DMS 273 (cell line): ENCODE data around the gene PNPLA1.

Experiments
- DNase-seq: peaks from one replicate; lab custom pipeline; 2025; ENCODE audit not compliant: unreplicated experiment; lab: John Stamatoyannopoulos, UW

The PNPLA1 gene

DNA sequence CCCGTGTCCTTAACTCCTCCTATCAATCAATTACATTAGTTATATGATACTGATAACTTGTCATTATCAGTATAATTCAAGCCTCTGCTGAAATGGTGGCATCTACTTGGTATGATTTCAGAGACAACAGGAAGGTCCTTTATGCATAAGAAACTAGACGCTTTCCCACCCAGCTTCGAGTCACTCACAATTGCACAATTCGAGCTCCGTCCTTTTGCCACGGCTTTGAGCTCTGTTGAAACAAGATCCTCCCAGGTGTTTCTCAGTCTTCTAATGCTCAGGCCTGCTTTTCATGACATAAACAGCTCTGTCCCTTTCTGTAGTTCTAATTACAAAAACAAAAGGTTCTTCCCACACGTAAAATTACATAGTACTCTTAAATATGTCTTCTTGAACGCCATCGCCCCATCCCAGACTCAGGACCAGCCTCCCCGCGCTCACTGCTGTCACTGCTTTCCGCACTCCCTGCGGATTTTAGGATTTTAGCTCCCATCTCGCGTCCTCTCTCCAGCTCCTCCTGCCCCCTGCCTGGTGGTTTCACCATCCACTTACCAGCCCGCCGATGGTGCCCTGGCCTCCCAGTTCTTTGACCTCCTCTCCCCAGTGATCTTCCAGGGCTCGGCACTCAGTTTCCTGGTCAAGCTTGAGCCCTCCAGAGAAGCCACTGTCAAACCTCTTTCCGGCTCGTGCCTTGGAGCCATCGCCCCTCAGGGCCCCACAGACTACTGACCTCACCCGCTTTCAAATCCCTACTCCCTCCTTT, 23.2 kb upstream of the PNPLA1 start:
- no peak for DNase-seq

DNA sequence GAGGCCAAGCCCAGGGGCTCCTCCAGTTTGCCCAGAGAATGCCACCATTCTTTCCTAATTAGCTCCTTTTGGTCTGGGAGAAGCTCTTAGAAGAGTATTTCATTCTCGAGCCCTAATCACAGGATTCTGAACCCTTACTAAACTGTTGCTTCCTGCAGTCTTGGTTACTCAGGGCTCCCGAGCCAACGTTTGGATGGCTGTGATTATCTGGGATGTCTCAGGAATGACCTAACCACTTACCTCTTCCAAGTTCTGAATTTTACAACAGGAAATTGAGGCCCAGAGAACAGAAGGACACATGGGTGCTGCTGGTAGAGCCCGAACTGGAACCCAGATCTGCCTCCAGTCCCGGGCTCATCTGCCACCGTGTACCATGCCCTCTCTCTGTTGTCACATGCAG, 22.2 kb upstream of the PNPLA1 start:
- no peak for DNase-seq

DNA sequence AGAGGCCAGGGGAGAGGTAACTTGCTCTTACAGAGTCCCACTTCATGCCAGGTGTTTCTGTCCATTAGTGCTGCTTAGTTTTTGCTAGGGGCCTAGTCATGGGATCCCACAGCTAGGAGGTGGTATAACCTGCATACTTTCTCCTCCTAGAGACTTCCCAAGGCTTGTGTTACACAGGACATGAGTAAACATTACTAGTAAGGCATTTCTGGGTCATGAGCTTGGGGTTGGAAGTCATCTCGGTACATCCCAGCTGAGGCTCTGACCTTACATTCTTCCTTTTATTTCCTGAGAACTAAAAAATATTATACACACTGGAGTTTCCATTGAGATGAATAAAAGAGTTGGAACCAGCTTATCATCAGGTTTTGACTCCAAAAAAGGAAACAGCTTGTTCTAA, 20.9 kb upstream of the PNPLA1 start:
- DNase-seq: no peak

DNA sequence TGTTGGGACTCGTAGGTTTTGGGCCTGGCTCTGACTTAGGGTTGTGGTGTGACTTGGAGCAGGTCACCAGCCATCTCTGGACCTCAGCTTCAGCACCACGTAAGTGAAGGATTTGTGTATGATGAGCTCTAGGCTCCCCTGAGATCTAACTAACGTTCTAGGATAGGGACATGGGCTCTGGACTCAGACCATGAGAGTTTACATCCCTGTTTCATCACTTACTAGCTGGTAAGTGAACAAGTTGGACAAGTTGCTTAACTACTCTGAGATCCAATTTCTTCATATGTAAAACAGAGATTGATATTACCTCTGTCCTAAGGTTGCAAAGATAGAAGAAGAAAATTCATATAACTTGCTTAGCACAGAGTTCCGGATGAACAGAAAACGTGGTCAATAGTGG, 20.3 kb upstream of the PNPLA1 start:
- DNase-seq: no peak

DNA sequence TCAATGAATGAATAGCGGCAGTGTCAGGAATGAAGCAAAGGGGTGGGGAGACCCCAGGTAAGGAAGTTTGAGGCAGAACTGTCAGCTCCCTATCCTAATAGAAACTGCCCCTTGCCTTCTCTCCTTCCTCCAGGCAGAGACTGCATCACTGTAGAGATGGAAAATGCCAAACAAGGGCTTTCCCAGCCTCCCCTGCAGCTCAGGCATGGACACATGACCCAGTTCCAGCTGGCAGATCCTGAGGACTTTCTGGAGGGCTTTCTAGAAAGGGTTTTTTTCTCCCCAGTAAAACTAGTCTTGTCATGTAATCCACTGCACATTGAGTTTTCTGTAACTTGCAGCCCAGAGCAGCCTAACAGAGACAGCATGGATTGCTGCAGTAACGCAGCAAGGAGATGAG, 17.9 kb upstream of the PNPLA1 start:
- DNase-seq: no peak

DNA sequence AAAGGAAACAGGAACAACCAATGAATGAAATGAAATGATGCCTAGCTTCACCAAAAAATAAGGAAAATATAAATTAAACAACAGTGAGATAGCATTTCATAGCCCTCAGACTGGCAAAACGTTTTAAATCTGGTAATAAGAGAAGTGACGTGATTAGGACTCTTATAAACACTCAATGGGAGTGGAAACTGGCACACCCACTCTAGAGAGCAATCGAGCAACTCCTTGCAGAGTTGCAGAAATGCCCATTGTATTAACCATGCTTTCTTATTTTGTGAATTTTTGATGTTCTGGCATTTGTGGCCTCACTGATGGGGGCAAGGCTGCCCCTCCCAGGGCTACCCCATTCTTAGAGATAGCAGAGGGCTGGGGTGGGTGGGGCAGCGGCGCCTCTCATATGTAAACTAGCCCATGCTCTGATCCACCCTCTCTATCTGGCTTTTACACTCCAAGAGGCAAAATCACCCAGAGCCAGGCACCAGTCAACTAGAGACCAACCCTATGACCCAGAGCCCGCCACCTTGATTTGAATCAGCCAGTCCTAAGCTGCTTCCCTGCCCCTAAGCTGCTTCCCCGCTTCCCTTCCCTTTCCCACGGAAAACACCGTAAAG, 6.4 kb upstream of the PNPLA1 start:
- DNase-seq: no peak

DNA sequence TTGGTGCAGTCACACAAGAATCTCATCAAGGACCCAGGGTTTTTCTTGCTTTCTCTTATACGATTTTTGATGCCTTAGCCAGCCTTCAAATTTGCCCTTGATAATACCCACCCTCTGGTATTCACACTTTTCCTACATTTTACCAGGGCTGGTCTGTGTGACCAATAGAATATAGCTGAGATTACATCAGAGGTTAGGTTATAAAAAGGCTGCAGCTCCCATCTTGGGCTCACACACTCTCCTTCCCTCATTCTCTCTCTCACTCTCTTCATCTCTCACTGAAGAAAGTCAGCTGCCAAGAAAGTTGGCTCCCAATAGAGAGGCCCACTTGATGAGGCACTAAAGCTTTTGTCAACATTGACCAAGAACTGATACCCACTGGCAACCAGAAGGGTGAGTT, 4.1 kb upstream of the PNPLA1 start:
- no peak for DNase-seq

DNA sequence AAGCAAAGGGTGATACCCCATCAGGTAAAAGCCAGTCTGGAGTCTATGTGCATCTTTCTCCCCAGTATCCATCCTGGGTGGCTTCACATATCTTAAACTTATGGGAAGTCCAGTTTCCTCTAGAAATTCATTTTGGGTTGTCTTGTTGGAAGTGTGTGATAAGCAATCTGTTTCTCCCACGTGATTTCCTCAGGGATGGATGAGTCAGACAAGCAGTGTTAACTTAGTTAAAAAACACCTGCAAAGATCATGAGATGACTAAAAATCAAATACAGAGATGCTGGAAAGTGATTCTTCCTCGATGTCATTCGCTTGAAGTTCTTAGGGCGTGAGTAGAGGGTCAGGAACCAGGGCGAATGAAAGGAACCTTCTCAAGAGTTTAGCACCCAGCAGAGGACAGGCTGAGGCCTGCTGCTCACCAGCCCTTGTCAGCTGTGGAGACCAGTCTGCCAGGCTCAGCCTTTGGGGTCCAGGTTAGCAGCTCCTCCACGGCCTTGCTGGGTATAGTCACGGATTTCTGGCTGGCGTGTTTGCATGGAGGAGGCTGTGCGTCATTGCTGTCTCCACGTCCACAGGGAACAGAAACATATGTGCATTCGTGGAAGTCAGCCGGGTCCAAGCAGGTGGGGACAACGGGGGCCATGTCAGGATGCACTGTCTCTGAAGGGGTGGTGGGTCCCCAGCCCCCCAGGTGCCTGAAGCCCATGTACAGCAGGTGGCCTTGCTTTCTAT, 2.8 kb upstream of the PNPLA1 start:
- no peak for DNase-seq

DNA sequence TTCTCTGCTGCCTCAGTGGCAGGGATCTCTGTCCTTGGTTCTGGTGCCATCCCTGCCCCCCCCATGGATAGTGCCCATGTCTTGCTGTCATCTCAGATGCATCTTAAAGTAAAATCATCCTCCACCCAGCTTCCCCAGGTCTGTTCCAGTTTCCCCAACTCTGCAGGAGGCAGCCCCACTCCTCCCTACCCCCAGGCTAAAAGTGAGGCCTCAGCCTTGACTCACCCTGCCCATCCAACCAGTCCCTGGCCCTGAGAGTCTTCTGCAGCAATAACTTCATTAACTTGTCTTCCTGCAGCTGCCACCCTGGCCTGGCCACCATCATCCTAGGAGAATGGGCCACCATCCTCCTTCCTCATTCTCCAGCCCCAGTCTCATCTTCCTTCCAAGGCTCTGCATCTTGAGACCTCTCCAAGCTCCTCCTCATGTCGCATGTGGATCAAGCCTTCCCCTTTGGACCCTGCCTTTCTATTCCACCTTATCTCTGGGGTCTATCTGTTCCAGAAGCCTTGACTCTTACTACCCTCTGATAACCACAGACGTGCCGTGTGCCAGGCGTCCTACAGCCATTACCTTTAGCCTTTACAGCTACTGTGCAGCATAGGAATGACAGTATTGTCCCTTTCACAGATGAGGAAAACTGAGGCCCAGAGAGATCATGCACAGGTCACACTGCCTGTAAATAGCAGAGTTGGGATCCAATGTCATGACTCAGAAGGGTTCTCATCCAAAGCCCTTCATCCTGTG, 2.0 kb upstream of the PNPLA1 start:
- no peak for DNase-seq

DNA sequence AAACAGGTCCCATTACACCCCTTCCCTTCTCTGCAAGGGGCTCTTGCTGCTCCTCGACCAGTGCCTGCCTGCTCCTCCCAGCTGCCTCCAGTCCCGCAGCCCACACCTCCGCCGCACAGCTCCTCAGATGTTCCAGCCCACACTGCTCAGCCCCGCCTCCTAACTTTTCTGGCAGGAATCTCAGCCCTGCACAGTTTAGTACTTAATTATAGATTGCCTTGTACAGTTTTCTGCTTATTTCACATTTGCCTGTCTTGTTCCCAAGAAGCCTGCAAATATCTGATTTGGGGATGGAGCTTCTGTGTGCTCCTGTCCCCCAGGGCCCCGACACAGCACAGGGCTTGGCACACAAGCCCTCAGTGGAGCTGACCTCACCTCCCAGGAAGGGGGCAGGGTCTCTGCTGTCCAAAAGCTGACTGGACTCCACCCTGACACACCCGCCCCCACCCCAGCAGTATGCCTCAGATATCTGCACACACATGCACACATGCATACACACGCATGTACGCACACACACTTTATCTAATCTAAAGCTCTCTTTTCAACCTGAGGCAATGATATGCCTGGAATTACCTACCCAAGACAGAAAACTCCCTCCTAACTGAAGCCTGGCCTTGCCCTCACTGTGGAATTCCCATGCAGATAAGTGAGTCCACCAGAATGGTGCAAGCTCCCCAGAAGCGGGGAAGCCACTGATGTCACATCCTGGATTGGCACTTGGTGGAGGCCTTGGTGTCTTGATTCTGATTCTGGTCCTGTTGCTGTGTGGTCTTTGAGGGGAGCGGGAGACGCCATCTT, 1.2 kb upstream of the PNPLA1 start:
- DNase-seq: peak; percentile 18

DNA sequence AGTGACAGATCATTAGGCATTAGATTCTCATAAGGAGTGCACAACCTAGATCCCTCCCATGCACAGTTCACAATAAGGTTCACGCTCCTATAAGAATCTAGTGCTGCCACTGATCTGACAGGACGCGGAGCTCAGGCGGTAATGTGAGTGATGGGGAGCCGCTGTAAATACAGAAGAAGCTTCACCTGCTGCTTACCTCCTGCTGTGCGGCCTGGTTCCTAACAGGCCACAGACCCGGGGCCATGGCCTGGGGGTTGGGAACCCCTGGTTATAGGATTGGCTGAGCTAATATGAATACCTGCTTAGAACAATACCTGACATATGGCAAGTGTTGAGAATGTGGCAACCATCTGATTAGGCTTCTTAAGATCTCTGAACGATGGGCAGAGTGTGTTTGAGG, 2.4 kb downstream of the PNPLA1 start:
- no peak for DNase-seq

DNA sequence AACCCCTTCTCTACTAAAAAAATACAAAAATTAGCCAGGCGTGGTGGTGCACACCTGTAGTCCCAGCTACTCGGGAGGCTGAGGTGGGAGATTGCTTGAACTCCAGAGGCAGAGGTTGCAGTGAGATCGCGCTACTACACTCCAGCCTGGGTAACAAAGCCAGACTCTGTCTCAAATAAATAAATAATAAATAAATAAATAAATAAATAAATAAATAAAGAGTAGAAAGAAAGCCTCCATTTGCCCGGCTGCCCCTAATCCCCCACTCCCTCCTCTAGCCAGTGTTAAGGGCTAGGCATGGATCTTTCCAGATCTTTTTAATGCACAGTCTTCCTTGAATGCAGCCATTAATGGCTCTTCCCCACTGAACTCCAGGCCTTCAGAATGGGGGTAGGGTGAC, 3.2 kb downstream of the PNPLA1 start:
- DNase-seq: no peak

DNA sequence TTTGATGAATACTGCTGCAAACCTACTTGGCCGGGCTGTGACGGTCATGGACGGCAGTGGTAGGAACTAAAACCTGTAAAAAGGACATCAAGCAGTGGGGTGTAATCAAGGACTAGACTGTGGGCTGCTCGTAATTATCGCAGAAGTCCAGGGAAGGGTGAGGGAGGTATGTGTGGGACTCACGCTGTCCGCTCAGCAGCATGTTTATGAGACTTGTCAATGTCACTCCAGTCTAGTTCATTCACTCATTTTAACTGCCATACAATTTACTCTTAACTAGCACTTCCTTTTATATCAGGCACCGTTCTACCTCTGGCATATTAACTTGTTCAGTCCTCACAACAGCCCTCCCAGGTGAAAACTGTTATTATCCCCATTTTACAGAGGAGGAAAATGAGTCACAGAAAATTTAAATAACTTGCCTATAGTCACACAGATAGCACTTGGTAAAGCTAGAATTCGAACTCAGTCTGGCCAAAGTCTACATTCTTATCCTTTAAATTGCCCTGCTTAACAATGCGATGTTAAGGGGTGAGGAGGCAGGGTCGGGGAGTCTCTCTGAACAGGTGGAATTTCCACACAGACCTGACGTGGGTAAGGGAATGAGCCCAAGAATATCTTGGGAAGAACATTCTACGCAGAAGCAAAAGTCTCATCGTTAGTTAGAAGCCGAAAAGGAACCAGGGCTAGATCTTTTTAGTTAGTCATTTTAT, 4.1 kb downstream of the PNPLA1 start:
- no peak for DNase-seq

DNA sequence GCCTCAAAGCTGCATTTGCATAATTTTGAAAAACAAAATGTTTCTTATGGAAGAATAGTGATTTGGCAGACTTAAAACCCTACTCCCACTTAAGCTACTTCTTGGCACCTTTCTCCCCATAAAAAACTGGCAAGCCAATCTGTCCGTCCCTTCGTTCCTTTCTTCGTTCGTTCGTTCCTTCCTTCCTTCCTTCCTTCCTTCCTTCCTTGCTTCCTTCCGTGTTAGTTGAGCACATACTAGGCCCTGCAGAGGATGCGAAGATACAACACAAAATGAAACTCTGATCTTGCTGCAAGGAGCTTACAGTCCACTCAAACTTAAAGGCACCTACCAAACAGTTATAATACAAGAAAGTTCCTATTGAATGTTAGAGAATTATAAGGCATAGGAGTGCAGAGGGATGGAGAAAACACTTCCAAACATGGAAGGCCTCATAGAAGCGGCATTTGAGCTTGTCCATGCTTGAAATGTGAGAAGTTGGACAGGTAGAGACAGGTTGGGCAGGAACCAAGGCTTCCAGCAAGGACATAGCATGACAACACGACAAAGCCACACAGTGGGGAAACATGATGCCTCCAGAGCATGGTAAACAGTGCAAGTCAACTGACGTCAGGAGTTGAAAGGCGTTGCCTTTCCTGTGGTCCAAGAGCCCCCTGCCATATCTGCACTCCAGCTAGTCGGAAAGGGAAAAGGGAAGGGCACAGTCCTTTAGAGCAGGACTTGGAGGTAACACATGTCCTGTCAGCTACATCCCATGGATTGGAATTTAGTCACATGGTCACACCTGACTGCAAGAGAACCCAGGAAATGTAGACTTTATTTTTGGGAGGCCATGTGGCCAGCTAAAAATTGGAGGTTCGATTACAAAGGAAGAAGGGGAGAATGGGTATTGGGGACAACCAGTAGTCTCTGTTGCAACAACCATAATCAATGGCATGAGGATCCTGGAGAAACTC, 7.0 kb downstream of the PNPLA1 start:
- DNase-seq: no peak

DNA sequence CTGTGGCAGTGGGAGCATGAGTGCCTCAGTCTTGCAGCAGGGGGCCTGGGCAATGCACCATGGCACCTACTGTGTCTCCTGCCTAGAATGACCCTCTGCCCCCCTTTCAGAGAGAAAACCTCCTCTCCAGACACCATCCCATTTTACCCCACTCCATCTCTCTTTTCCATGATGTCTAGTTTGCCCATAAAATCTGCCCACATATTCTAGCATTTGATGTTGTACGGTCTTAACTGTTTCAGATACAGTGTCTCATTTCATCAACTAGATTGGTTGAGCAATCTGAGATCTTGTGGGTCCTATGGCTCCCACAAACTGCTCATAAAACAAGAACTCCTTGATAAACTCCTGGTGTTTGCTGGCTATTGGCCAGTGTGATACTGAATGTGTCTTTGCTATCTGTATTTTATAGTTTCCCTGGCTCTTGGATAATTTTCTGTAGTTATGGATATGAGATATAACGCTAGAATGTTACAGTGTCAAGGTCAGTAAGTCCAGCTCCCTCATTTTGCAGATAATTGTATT, 8.1 kb downstream of the PNPLA1 start:
- no peak for DNase-seq

DNA sequence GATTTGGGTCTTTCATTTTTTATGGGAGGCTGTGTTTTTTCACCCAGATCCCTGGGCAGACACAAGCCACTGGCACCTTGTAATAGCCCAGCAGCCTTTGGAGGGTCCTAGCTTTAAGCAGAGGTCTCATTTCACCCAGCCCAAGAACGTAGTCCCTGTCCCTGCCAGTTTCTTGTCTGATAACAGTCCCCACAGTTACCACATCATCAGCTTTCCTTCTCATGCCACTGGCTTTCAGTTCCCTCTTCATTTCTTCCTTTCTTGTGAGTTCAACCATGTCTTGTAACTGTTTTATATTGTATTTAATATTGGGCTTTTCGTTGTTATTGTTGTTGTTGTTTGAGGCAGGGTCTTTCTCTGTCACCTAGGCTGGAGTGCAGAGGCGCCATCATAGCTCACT, 10.6 kb downstream of the PNPLA1 start:
- no peak for DNase-seq

DNA sequence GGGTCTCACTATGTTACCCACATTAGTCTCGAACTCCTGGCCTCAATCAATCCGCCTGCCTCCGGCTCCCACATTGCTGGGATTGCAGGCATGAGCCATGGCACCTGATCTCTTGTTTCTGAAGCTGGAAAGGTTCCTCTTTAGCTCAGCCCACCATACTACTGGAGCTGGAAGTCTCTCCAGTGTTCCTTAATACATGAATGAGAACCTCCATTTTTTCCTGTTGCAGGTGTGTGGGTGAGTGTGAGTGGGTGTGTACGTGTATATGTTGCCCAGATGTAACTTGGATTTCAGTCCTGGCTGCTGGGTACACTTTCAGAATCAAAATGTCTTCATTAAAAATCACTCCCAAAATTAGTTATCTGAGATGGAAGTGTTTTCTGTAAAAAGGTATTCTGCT, 11.1 kb downstream of the PNPLA1 start:
- no peak for DNase-seq

DNA sequence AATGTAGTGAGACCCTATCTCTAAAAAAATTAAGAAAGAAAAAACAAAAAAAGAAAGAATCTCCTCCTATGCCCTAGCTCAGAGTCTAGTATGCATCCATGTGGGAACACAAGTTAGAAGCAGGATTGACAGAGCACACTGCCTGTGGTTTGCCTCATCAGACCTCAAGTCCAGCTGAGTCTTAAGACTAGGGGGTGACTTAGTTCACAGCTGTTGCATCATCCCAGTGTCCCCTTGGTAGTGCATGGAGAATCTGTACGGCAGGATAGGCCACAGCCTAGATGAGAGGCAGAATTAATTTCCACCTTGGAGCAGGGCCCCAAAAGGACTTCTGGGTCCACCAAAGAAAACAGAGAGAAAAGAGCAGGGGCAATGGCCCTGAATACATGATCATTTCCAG, 13.7 kb downstream of the PNPLA1 start:
- no peak for DNase-seq

DNA sequence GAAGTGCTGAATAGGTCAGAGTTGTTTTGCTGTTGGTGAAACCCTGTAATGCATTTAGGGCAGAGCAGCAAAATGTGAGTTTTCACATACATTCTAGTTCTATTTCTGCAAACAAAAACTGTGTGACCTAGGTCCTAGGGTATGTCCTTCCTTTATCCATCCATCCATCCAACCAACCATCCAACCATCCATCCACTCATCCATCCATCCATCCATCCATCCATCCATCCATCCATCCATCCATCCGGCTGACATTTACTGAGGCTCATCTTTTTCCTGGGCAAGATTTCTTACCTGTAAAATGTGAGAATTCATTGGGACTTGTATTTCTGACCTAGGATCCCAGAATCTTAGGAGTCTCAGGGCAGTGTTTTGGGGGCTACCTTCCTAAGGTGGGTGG, 14.5 kb downstream of the PNPLA1 start:
- no peak for DNase-seq
